Measurements from ENCODE around the gene GRK7.

The GRK7 gene

GRCh38 chr3:141723255-141723654 lies 40.0 kb upstream of the GRK7 start:
- H3K79me2 ChIP-seq (ENCODE audit: insufficient read depth, low read depth) = no peaks in the 10 kb centered on the region
- no peaks in the 10 kb centered on the region for H3K36me3 ChIP-seq (ENCODE audit: insufficient read depth)

GRCh38 chr3:141724186-141724585 lies 39.0 kb upstream of the GRK7 start:
- Histone ChIP-seq H3K4me3 (IDR thresholded peaks at IDR 0.05; ENCODE audit: insufficient read depth, low read depth, low read length) (no peak overlapping the region), H3K79me2 (ENCODE audit: insufficient read depth, low read depth) (no peaks in the 10 kb centered on the region), H3K36me3 (ENCODE audit: insufficient read depth) (no peaks in the 10 kb centered on the region), H3K9ac (no peak overlapping the region), H3K27ac (no peak overlapping the region), H3K4me1 (ENCODE audit: low read depth, poor library complexity, severe bottlenecking) (no peaks in the 10 kb centered on the region), H3K4me2 (no peak overlapping the region), H3K27me3 (ENCODE audit: insufficient read depth, low read depth) (no peaks in the 10 kb centered on the region), H4K20me1 (ENCODE audit: insufficient read depth) (no peaks in the 10 kb centered on the region), H2AFZ (ENCODE audit: low read depth) (no peak overlapping the region)
- TF ChIP-seq CTCF (conservative IDR thresholded peaks at IDR 0.05; ENCODE audit: low read depth, low read length) = no peak

More at GRCh38 chr3:141723255-141723654, 40.0 kb upstream of the GRK7 start:
- TF ChIP-seq CTCF (conservative IDR thresholded peaks at IDR 0.05; ENCODE audit: low read depth, low read length) = no peak
- H3K9ac ChIP-seq = no peak overlapping the region
- no peak overlapping the region for H3K27ac ChIP-seq
- H3K4me2 ChIP-seq = no peak overlapping the region
- H3K27me3 ChIP-seq (ENCODE audit: insufficient read depth, low read depth) = no peaks in the 10 kb centered on the region
- H4K20me1 ChIP-seq (ENCODE audit: insufficient read depth) = no peaks in the 10 kb centered on the region
- no peak overlapping the region for H3K4me3 ChIP-seq (IDR thresholded peaks at IDR 0.05; ENCODE audit: insufficient read depth, low read depth, low read length)
- H3K4me1 ChIP-seq (ENCODE audit: low read depth, poor library complexity, severe bottlenecking) = no peaks in the 10 kb centered on the region
- H2AFZ ChIP-seq (ENCODE audit: low read depth) = no peak overlapping the region

- Histone ChIP-seq H3K4me3 (IDR thresholded peaks at IDR 0.05; ENCODE audit: insufficient read depth, low read depth, low read length) (no peak overlapping the region), H3K9ac (no peak overlapping the region), H2AFZ (ENCODE audit: low read depth) (no peak overlapping the region), H3K79me2 (ENCODE audit: insufficient read depth, low read depth) (no peaks in the 10 kb centered on the region), H3K27me3 (ENCODE audit: insufficient read depth, low read depth) (no peaks in the 10 kb centered on the region), H3K27ac (no peak overlapping the region), H3K36me3 (ENCODE audit: insufficient read depth) (no peaks in the 10 kb centered on the region), H3K4me1 (ENCODE audit: low read depth, poor library complexity, severe bottlenecking) (no peaks in the 10 kb centered on the region), H4K20me1 (ENCODE audit: insufficient read depth) (no peaks in the 10 kb centered on the region), H3K4me2 (no peak overlapping the region)
- no peak for TF ChIP-seq CTCF (conservative IDR thresholded peaks at IDR 0.05; ENCODE audit: low read depth, low read length)
Measured at GRCh38 chr3:141725036-141725435, 38.2 kb upstream of the GRK7 start.

- no peak overlapping the region for H3K4me3 ChIP-seq (IDR thresholded peaks at IDR 0.05; ENCODE audit: insufficient read depth, low read depth, low read length)
- no peak for TF ChIP-seq CTCF (conservative IDR thresholded peaks at IDR 0.05; ENCODE audit: low read depth, low read length)
- H3K4me1 ChIP-seq (ENCODE audit: low read depth, poor library complexity, severe bottlenecking) = no peaks in the 10 kb centered on the region
- H3K27ac ChIP-seq = no peak overlapping the region
- H3K79me2 ChIP-seq (ENCODE audit: insufficient read depth, low read depth) = no peaks in the 10 kb centered on the region
- no peak overlapping the region for H2AFZ ChIP-seq (ENCODE audit: low read depth)
- no peak overlapping the region for H3K4me2 ChIP-seq
- H3K27me3 ChIP-seq (ENCODE audit: insufficient read depth, low read depth) = no peaks in the 10 kb centered on the region
- no peaks in the 10 kb centered on the region for H3K36me3 ChIP-seq (ENCODE audit: insufficient read depth)
- H3K9ac ChIP-seq = no peak overlapping the region
- H4K20me1 ChIP-seq (ENCODE audit: insufficient read depth) = no peaks in the 10 kb centered on the region
Measured at GRCh38 chr3:141726483-141726882, 36.7 kb upstream of the GRK7 start.
